GM23338 (cell line): Measurements from ENCODE around the gene ACTR6. TPM values are rescaled to one million over a fixed set of nuclear protein-coding genes. Genes with fewer than 3 reads are reported as not detected.

Source experiments
- ATAC-seq: fragments of 200-7000 bp; cut with Tn5 transposase; 3 replicates; pipeline ENCODE4 v1.9.1; 2020
- DNase-seq: peaks from one replicate; pipeline ENCODE4 v3.0.0-alpha.2; 2015; ENCODE audit warnings: low spot score
- H2AFZ ChIP-seq: fragments of 200-600 bp; sonication (generic); 2 replicates; pipeline ENCODE4 v1.8.0; 2016; ENCODE audit warnings: antibody characterized with exemption, mild to moderate bottlenecking, moderate library complexity
- H3F3A ChIP-seq: fragments of 200-600 bp; sonication (generic); replicated peaks from 2 replicates; pipeline ENCODE4 v1.8.0; 2017; ENCODE audit warnings: antibody characterized with exemption, mixed run types, low read depth
- H3K27ac ChIP-seq: fragments of 200-600 bp; sonication (generic); 2 replicates; pipeline ENCODE4 v1.6.1; 2016; ENCODE audit warnings: low read depth
- H3K27me3 ChIP-seq: fragments of 200-600 bp; sonication (generic); 2 replicates; pipeline ENCODE4 v1.8.0; 2016; ENCODE audit warnings: mild to moderate bottlenecking, mixed run types, moderate library complexity; ENCODE audit not compliant: insufficient read depth
- H3K36me3 ChIP-seq: fragments of 200-600 bp; sonication (generic); 2 replicates; pipeline ENCODE4 v1.8.0; 2016; ENCODE audit warnings: mild to moderate bottlenecking; ENCODE audit not compliant: insufficient read depth
- H3K4me1 ChIP-seq: fragments of 200-600 bp; sonication (generic); 2 replicates; pipeline ENCODE4 v1.8.0; 2016; ENCODE audit warnings: mild to moderate bottlenecking, moderate library complexity; ENCODE audit not compliant: insufficient read depth
- H3K4me2 ChIP-seq: fragments of 200-600 bp; sonication (generic); 2 replicates; pipeline ENCODE4 v1.7.1; 2017; ENCODE audit warnings: mixed run types
- H3K4me3 ChIP-seq: fragments of 200-600 bp; sonication (generic); 2 replicates; pipeline ENCODE4 v1.6.1; 2016; ENCODE audit warnings: mixed run types
- H3K79me2 ChIP-seq: fragments of 200-600 bp; sonication (generic); replicated peaks from 2 replicates; pipeline ENCODE4 v1.8.0; 2017; ENCODE audit warnings: mild to moderate bottlenecking; ENCODE audit not compliant: insufficient read depth
- H3K9me2 ChIP-seq: fragments of 200-600 bp; sonication (generic); 2 replicates; pipeline ENCODE4 v1.8.0; 2017; ENCODE audit not compliant: insufficient read depth
- H4K20me1 ChIP-seq: fragments of 200-600 bp; sonication (generic); replicated peaks from 2 replicates; pipeline ENCODE4 v1.8.0; 2017; ENCODE audit warnings: mild to moderate bottlenecking; ENCODE audit not compliant: insufficient read depth
- H3K27ac Mint-ChIP-seq: 2 replicates; pipeline ENCODE4 v1.8.0; 2020; ENCODE audit warnings: inconsistent platforms, mild to moderate bottlenecking, moderate library complexity, mixed read lengths
- H3K27me3 Mint-ChIP-seq: 3 replicates; pipeline ENCODE4 v1.8.0; 2022; ENCODE audit warnings: low read depth, mild to moderate bottlenecking, moderate library complexity, mixed read lengths, inconsistent platforms; ENCODE audit not compliant: insufficient read depth, poor library complexity
- H3K36me3 Mint-ChIP-seq: 3 replicates; pipeline ENCODE4 v1.8.0; 2021; ENCODE audit warnings: low read depth, mild to moderate bottlenecking, inconsistent platforms, moderate library complexity, mixed read lengths
- H3K4me1 Mint-ChIP-seq: 3 replicates; pipeline ENCODE4 v1.8.0; 2020; ENCODE audit warnings: mild to moderate bottlenecking, inconsistent platforms, mixed read lengths
- H3K4me3 Mint-ChIP-seq: 3 replicates; pipeline ENCODE4 v1.8.0; 2021; ENCODE audit warnings: moderate library complexity, mild to moderate bottlenecking, inconsistent platforms, mixed read lengths
- H3K9me3 Mint-ChIP-seq: 3 replicates; pipeline ENCODE4 v1.8.0; 2020; ENCODE audit warnings: moderate library complexity, mild to moderate bottlenecking, inconsistent platforms, mixed read lengths
- CREB1 ChIP-seq: fragments of 250-450 bp; sonication (Bioruptor Pico); IDR thresholded peaks from 2 replicates; pipeline ENCODE4 v1.5.0; 2020; ENCODE audit warnings: low read depth, mild to moderate bottlenecking, moderate library complexity
- EZH2 ChIP-seq: fragments of 200-600 bp; sonication (generic); IDR thresholded peaks from one replicate; pipeline ENCODE4 v1.8.0; 2017; ENCODE audit warnings: antibody characterized with exemption, mild to moderate bottlenecking, low read depth; ENCODE audit not compliant: unreplicated experiment
- EZH2phosphoT487 ChIP-seq: fragments of 200-600 bp; sonication (generic); IDR thresholded peaks from one replicate; pipeline ENCODE4 v1.8.1; 2018; ENCODE audit warnings: antibody characterized with exemption; ENCODE audit not compliant: unreplicated experiment
- NANOG ChIP-seq: IDR thresholded peaks from 2 replicates; pipeline ENCODE4 v1.6.1; 2016; ENCODE audit warnings: antibody characterized with exemption, borderline replicate concordance
- REST ChIP-seq: IDR thresholded peaks from one replicate; pipeline ENCODE4 v1.6.1; 2018; ENCODE audit warnings: antibody characterized with exemption; ENCODE audit not compliant: unreplicated experiment
- STAT1 ChIP-seq: IDR thresholded peaks from one replicate; pipeline ENCODE4 v1.6.1; 2016; ENCODE audit warnings: antibody characterized with exemption; ENCODE audit not compliant: unreplicated experiment
- ZNF114 ChIP-seq: fragments of 250-450 bp; sonication (Bioruptor Pico); IDR thresholded peaks from 2 replicates; pipeline ENCODE4 v1.5.0; 2020; ENCODE audit warnings: mild to moderate bottlenecking, moderate library complexity
- ZNF331 ChIP-seq: fragments of 250-450 bp; sonication (Bioruptor Pico); IDR thresholded peaks from 2 replicates; pipeline ENCODE4 v1.5.0; 2020; ENCODE audit warnings: low read depth, mild to moderate bottlenecking, moderate library complexity
- polyA plus RNA-seq: library from polyadenylated mRNA; unstranded; fragments of >200 nt; fragmentation: Nextera tagmentation; extraction: Ambion mirVana; gene quantifications from 2 replicates; pipeline ENCODE4 v1.2.1, GENCODE V29; 2016
- total RNA-seq: library from RNA; depleted of rRNA; stranded (reverse); fragments of >200 nt; shearing (Covaris generic); gene quantifications from 2 replicates; pipeline ENCODE4 v1.2.3, GENCODE V29; 2014
- TF ChIP-seq, protein P1 (sequence below), 2 experiments: fragments of 200-600 bp in 1 of 2; sonication (generic) in 1 of 2; conservative IDR thresholded peaks; 2 replicates each; pipeline versions ENCODE4 v1.5.1 to v1.6.1; 2016 to 2017; ENCODE audit warnings: antibody characterized with exemption in 2 of 2, low read depth in 2 of 2, mild to moderate bottlenecking in 2 of 2, moderate library complexity in 1 of 2
- TF ChIP-seq, protein P2 (sequence below): IDR thresholded peaks from 2 replicates; pipeline ENCODE4 v1.6.1; 2016; ENCODE audit warnings: antibody characterized with exemption

The ACTR6 gene
- total and polyA plus RNA-seq, 2 experiments from 2014 or later = 30.1 to 42.5 TPM

DNA sequence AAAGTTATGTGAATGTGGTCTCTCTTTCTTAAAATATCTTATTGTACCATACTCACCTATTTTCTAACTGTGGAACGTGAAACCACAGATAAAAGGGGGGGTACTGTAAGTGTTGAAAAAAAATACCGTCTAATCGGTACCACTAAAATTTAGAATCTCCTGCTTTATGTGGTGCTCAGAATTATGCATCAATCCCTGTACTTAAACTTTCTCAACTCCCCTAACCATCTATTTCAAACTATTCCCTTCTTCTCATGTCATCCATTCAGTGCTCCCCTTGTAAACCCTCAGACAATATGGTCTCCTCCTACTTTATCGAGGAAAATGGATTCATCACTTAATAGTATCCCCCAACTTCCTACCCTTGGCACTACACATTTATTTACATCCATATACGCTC, 42.5 kb downstream of the ACTR6 start (continued):
- TF ChIP-seq REST = no peak

GRCh38 chr12:100247765-100248164, 47.1 kb downstream of the ACTR6 start:
- Histone ChIP-seq H3K4me1 (no peaks in the 10 kb centered on the region), H4K20me1 (no peaks in the 10 kb centered on the region), H3K9me2 (no peaks in the 10 kb centered on the region), H3F3A (no peaks in the 10 kb centered on the region), H3K4me3 (no peak overlapping the region), H3K79me2 (no peaks in the 10 kb centered on the region), H2AFZ (no peak overlapping the region), H3K27ac (no peak overlapping the region), H3K36me3 (no peaks in the 10 kb centered on the region), H3K4me2 (no peak overlapping the region), H3K27me3 (no peaks in the 10 kb centered on the region)
- Mint-ChIP-seq H3K27me3 (no peaks in the 10 kb centered on the region), H3K4me3 (no peak overlapping the region), H3K36me3 (no peaks in the 10 kb centered on the region), H3K27ac (no peak overlapping the region), H3K4me1 (no peaks in the 10 kb centered on the region), H3K9me3 (no peaks in the 10 kb centered on the region)
- no peak for ATAC-seq
- TF ChIP-seq NANOG (no peak), ZNF331 (CRISPR knock-in tag) (no peak), ZNF114 (CRISPR knock-in tag) (no peak), EZH2 (no peak), STAT1 (no peak)
- TF ChIP-seq, protein P1, sequence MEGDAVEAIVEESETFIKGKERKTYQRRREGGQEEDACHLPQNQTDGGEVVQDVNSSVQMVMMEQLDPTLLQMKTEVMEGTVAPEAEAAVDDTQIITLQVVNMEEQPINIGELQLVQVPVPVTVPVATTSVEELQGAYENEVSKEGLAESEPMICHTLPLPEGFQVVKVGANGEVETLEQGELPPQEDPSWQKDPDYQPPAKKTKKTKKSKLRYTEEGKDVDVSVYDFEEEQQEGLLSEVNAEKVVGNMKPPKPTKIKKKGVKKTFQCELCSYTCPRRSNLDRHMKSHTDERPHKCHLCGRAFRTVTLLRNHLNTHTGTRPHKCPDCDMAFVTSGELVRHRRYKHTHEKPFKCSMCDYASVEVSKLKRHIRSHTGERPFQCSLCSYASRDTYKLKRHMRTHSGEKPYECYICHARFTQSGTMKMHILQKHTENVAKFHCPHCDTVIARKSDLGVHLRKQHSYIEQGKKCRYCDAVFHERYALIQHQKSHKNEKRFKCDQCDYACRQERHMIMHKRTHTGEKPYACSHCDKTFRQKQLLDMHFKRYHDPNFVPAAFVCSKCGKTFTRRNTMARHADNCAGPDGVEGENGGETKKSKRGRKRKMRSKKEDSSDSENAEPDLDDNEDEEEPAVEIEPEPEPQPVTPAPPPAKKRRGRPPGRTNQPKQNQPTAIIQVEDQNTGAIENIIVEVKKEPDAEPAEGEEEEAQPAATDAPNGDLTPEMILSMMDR (conservative IDR thresholded peaks at IDR 0.05; ENCODE audit: low read depth in 2 of 2) = no peak
- DNase-seq = no peak

GRCh38 chr12:100248886-100249285, 48.3 kb downstream of the ACTR6 start:
- H3K27me3 Mint-ChIP-seq = no peaks in the 10 kb centered on the region
- no peak overlapping the region for H2AFZ ChIP-seq
- DNase-seq (no peak), ATAC-seq (no peak)
- no peaks in the 10 kb centered on the region for H3K9me3 Mint-ChIP-seq
- H3K79me2 ChIP-seq = no peaks in the 10 kb centered on the region
- no peak overlapping the region for H3K4me2 ChIP-seq
- no peak overlapping the region for H3K27ac ChIP-seq
- H3K4me1 Mint-ChIP-seq = no peaks in the 10 kb centered on the region
- no peaks in the 10 kb centered on the region for H3K36me3 ChIP-seq
- H3K36me3 Mint-ChIP-seq = no peaks in the 10 kb centered on the region
- no peak overlapping the region for H3K27ac Mint-ChIP-seq
- H3K27me3 ChIP-seq = no peaks in the 10 kb centered on the region
- H3K4me1 ChIP-seq = no peaks in the 10 kb centered on the region
- H3K4me3 ChIP-seq = no peak overlapping the region
- H4K20me1 ChIP-seq = peaks cover 3% of the 10 kb centered on the region; the same call in 1 of the 2 replicates
- H3F3A ChIP-seq = no peaks in the 10 kb centered on the region
- H3K9me2 ChIP-seq = no peaks in the 10 kb centered on the region
- no peak overlapping the region for H3K4me3 Mint-ChIP-seq
- TF ChIP-seq STAT1 (no peak), CREB1 (no peak), ZNF331 (CRISPR knock-in tag) (no peak), EZH2phosphoT487 (no peak), REST (no peak), NANOG (no peak)
- TF ChIP-seq, protein P1 (conservative IDR thresholded peaks at IDR 0.05; ENCODE audit: low read depth in 2 of 2) = no peak
- TF ChIP-seq, protein P2, sequence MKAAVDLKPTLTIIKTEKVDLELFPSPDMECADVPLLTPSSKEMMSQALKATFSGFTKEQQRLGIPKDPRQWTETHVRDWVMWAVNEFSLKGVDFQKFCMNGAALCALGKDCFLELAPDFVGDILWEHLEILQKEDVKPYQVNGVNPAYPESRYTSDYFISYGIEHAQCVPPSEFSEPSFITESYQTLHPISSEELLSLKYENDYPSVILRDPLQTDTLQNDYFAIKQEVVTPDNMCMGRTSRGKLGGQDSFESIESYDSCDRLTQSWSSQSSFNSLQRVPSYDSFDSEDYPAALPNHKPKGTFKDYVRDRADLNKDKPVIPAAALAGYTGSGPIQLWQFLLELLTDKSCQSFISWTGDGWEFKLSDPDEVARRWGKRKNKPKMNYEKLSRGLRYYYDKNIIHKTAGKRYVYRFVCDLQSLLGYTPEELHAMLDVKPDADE = no peak
